Endodermal cell (in vitro differentiated cells): ENCODE results near the gene ACTL7B. TPM values are rescaled to one million over a fixed set of nuclear protein-coding genes. Genes with fewer than 3 reads are reported as not detected.
A peak's percentile ranks its signal among the peaks of the same experiment; 100 is the strongest.
"Not testable (repeated sequence)": the region's sequence is repeated elsewhere in the genome, so short reads cannot be mapped to it uniquely, and the experiment has no call there.

Experiments used
- DNase-seq: peaks from one replicate; pipeline ENCODE4 v3.0.0-alpha.2; 2017
- H3K27ac ChIP-seq: 2 replicates; pipeline ENCODE4 v1.5.1; 2013; ENCODE audit warnings: mild to moderate bottlenecking, low read depth, low read length, moderate library complexity
- H3K27me3 ChIP-seq: 2 replicates; pipeline ENCODE4 v1.6.1; 2013; ENCODE audit warnings: mild to moderate bottlenecking, low read length, moderate library complexity; ENCODE audit not compliant: insufficient read depth, control insufficient read depth, poor library complexity, severe bottlenecking
- H3K36me3 ChIP-seq: 2 replicates; pipeline ENCODE4 v1.7.0; 2013; ENCODE audit warnings: mild to moderate bottlenecking, low read length, moderate library complexity; ENCODE audit not compliant: control insufficient read depth, insufficient read depth
- H3K4me1 ChIP-seq: one replicate; pipeline ENCODE4 v1.7.0; 2013; ENCODE audit warnings: low read length; ENCODE audit not compliant: control insufficient read depth, insufficient read depth
- H3K4me3 ChIP-seq: 2 replicates; pipeline ENCODE4 v1.5.1; 2013; ENCODE audit warnings: mild to moderate bottlenecking, low read length, moderate library complexity
- H3K9ac ChIP-seq: 2 replicates; pipeline ENCODE4 v1.6.1; 2013; ENCODE audit warnings: mild to moderate bottlenecking, low read length, moderate library complexity; ENCODE audit not compliant: poor library complexity, severe bottlenecking; ENCODE audit errors: extremely low read depth
- H3K9me3 ChIP-seq: 2 replicates; pipeline ENCODE4 v1.6.1; 2013; ENCODE audit warnings: mild to moderate bottlenecking, low read length, moderate library complexity; ENCODE audit not compliant: control insufficient read depth
- H3K27ac Mint-ChIP-seq: 2 replicates; pipeline ENCODE4 v1.8.0; 2020; ENCODE audit warnings: mixed read lengths
- H3K27me3 Mint-ChIP-seq: 2 replicates; pipeline ENCODE4 v1.8.0; 2021; ENCODE audit warnings: mild to moderate bottlenecking, mixed read lengths; ENCODE audit not compliant: insufficient read depth
- H3K36me3 Mint-ChIP-seq: 2 replicates; pipeline ENCODE4 v1.8.0; 2020; ENCODE audit warnings: low read depth, mixed read lengths
- H3K4me1 Mint-ChIP-seq: 2 replicates; pipeline ENCODE4 v1.8.0; 2020; ENCODE audit warnings: mixed read lengths
- H3K4me3 Mint-ChIP-seq: 2 replicates; pipeline ENCODE4 v1.8.0; 2020; ENCODE audit warnings: mild to moderate bottlenecking, moderate library complexity, mixed read lengths
- H3K9me3 Mint-ChIP-seq: 2 replicates; pipeline ENCODE4 v1.8.0; 2020; ENCODE audit warnings: mild to moderate bottlenecking, mixed read lengths
- CTCF ChIP-seq: fragments of 200-600 bp; sonication (generic); conservative IDR thresholded peaks from 2 replicates; pipeline ENCODE4 v1.5.0; 2021; ENCODE audit warnings: antibody characterized with exemption, mild to moderate bottlenecking
- WGBS, 2 experiments: methylation state at CpG; one replicate each; pipeline versions ENCODE4 v1.1.5 to v1.1.7; 2013; ENCODE audit warnings: missing lambda C conversion rate in 2 of 2, mixed read lengths in 1 of 2; ENCODE audit not compliant: insufficient coverage in 1 of 2, insufficient read length in 1 of 2; 5-methylcytosine and 5-hydroxymethylcytosine counted together
- total RNA-seq, 2 donors: library from RNA; stranded (reverse); fragmentation: NEBNext Ultra II Directional in 1 of 2; extraction: Animal tissue kit (Norgen Biotek cat#: 25700) in 1 of 2; gene quantifications; 2 replicates in 1 of 2; 3 replicates in 1 of 2; pipeline ENCODE4 v1.2.1, GENCODE V29; 2021

The ACTL7B gene
- total RNA-seq, 2 donors from 2014 or later, result not detected

- H3K9ac ChIP-seq, result no peak overlapping the region
- 100% methylated on average over 2 of the region's 2 CpGs; no CpG with 5 or more reads in 1 of the 2 experiments for WGBS, 2 experiments
- no peak for TF ChIP-seq CTCF
- H3K4me3 ChIP-seq, result no peak overlapping the region
- H3K4me1 Mint-ChIP-seq, result no peaks in the 10 kb centered on the region
- peaks cover 91% of the 10 kb centered on the region for H3K36me3 ChIP-seq
- no peaks in the 10 kb centered on the region for H3K9me3 ChIP-seq
- H3K27ac Mint-ChIP-seq, result no peak overlapping the region
- no peak for DNase-seq
- H3K27me3 Mint-ChIP-seq, result no peaks in the 10 kb centered on the region
- peaks cover 66% of the 10 kb centered on the region for H3K36me3 Mint-ChIP-seq
- no peak overlapping the region for H3K27ac ChIP-seq
- H3K9me3 Mint-ChIP-seq, result no peaks in the 10 kb centered on the region
- no peaks in the 10 kb centered on the region for H3K27me3 ChIP-seq
- no peaks in the 10 kb centered on the region for H3K4me1 ChIP-seq
- H3K4me3 Mint-ChIP-seq, result no peak overlapping the region
Observed at GRCh38 chr9:108897324-108898096, 41.7 kb upstream of the ACTL7B start.

GRCh38 chr9:108894225-108894997 lies 38.6 kb upstream of the ACTL7B start:
- Mint-ChIP-seq H3K9me3 (no peaks in the 10 kb centered on the region), H3K4me3 (no peak overlapping the region), H3K27me3 (no peaks in the 10 kb centered on the region), H3K27ac (no peak overlapping the region), H3K36me3 (peaks cover 67% of the 10 kb centered on the region), H3K4me1 (no peaks in the 10 kb centered on the region)
- H3K27ac ChIP-seq, result no peak overlapping the region
- H3K9ac ChIP-seq, result no peak overlapping the region
- no peak for TF ChIP-seq CTCF
- no peaks in the 10 kb centered on the region for H3K27me3 ChIP-seq
- no peak for DNase-seq
- H3K36me3 ChIP-seq, result peaks cover 92% of the 10 kb centered on the region
- H3K9me3 ChIP-seq, result no peaks in the 10 kb centered on the region
- no peaks in the 10 kb centered on the region for H3K4me1 ChIP-seq
- H3K4me3 ChIP-seq, result no peak overlapping the region
- WGBS, 2 experiments, result 93 to 98% methylated on average over 3 to 4 of the region's 4 CpGs

GRCh38 chr9:108889649-108890067 lies 33.9 kb upstream of the ACTL7B start:
- no peaks in the 10 kb centered on the region for H3K27me3 Mint-ChIP-seq
- H3K27ac Mint-ChIP-seq, result no peak overlapping the region
- H3K4me1 Mint-ChIP-seq, result no peaks in the 10 kb centered on the region
- H3K4me3 Mint-ChIP-seq, result no peak overlapping the region
- Histone ChIP-seq H3K36me3 (peaks cover 68% of the 10 kb centered on the region), H3K27me3 (no peaks in the 10 kb centered on the region), H3K27ac (no peak overlapping the region), H3K4me3 (no peak overlapping the region), H3K9me3 (no peaks in the 10 kb centered on the region), H3K4me1 (no peaks in the 10 kb centered on the region), H3K9ac (no peak overlapping the region)
- no peaks in the 10 kb centered on the region for H3K9me3 Mint-ChIP-seq
- TF ChIP-seq CTCF, result peak; percentile 60
- peaks cover 46% of the 10 kb centered on the region for H3K36me3 Mint-ChIP-seq
- 90 to 98% methylated on average over 2 to 4 of the region's 4 CpGs for WGBS, 2 experiments
- DNase-seq, result no peak

- H3K4me1 Mint-ChIP-seq, DNase-seq, H3K27me3 ChIP-seq, H3K9ac ChIP-seq, H3K27ac ChIP-seq, H3K27ac Mint-ChIP-seq, H3K27me3 Mint-ChIP-seq, H3K9me3 Mint-ChIP-seq, H3K4me3 Mint-ChIP-seq, H3K9me3 ChIP-seq, H3K4me3 ChIP-seq, H3K4me1 ChIP-seq: not testable (repeated sequence)
- H3K36me3 Mint-ChIP-seq, result peaks cover 38% of the 10 kb centered on the region
- H3K36me3 ChIP-seq, result peaks cover 53% of the 10 kb centered on the region
- WGBS, 2 experiments, result 90 to 94% methylated on average over 3 of the region's 3 CpGs
Observed at GRCh38 chr9:108886594-108887271, 30.9 kb upstream of the ACTL7B start.
